HL-60 (cell line): Measurements from ENCODE around the gene SYCE3.

Experiments used
- DNase-seq, 2 experiments: peaks; one replicate each; pipeline ENCODE4 v3.0.0-alpha.2; 2010 to 2020; ENCODE audit warnings: low read depth in 1 of 2, low spot score in 1 of 2
- H3K27ac ChIP-seq: fragments of 250-450 bp; sonication (Bioruptor Pico); replicated peaks from 2 replicates; pipeline ENCODE4 v1.5.1; 2020; ENCODE audit warnings: mild to moderate bottlenecking, moderate library complexity
- H3K27me3 ChIP-seq: fragments of 250-450 bp; sonication (Bioruptor Pico); 2 replicates; pipeline ENCODE4 v1.5.1; 2021; ENCODE audit warnings: mild to moderate bottlenecking, moderate library complexity; ENCODE audit not compliant: insufficient read depth, poor library complexity, severe bottlenecking
- H3K4me3 ChIP-seq: replicated peaks from 2 replicates; pipeline ENCODE4 v1.5.1; 2011; ENCODE audit warnings: mild to moderate bottlenecking, control low read depth, low read length; ENCODE audit not compliant: insufficient read depth
- CTCF ChIP-seq: IDR thresholded peaks from one replicate; pipeline ENCODE4 v1.5.1; 2011; ENCODE audit warnings: low read length, control low read depth, inconsistent platforms; ENCODE audit not compliant: insufficient read depth
- GABPA ChIP-seq: IDR thresholded peaks from 2 replicates; pipeline ENCODE4 v1.6.1; 2012; ENCODE audit warnings: low read depth
- POLR2AphosphoS5 ChIP-seq: IDR thresholded peaks from 2 replicates; pipeline ENCODE4 v1.6.1; 2012; ENCODE audit warnings: low read depth
- REST ChIP-seq: IDR thresholded peaks from 2 replicates; pipeline ENCODE4 v1.6.1; 2012; ENCODE audit warnings: low read depth; ENCODE audit not compliant: insufficient replicate concordance
- SPI1 ChIP-seq: IDR thresholded peaks from 2 replicates; pipeline ENCODE4 v1.6.1; 2012; ENCODE audit warnings: low read depth, mild to moderate bottlenecking, borderline replicate concordance

Gene SYCE3

GRCh38 chr22:50570861-50571260 lies 8.1 kb upstream of the SYCE3 start:
- no peak for TF ChIP-seq REST
- TF ChIP-seq CTCF: no peak
- TF ChIP-seq GABPA: no peak
- no peak for TF ChIP-seq SPI1
- no peak for TF ChIP-seq POLR2AphosphoS5

GRCh38 chr22:50569896-50570535 lies 7.3 kb upstream of the SYCE3 start:
- no peak for TF ChIP-seq CTCF
- TF ChIP-seq POLR2AphosphoS5: no peak
- Histone ChIP-seq H3K27me3 (no peaks in the 10 kb centered on the region), H3K4me3 (no peak overlapping the region), H3K27ac (no peak overlapping the region)
- no peak for DNase-seq

More at GRCh38 chr22:50570861-50571260, 8.1 kb upstream of the SYCE3 start:
- Histone ChIP-seq H3K27ac (no peak overlapping the region), H3K4me3 (no peak overlapping the region), H3K27me3 (no peaks in the 10 kb centered on the region)
- DNase-seq: no peak

- Histone ChIP-seq H3K4me3 (no peak overlapping the region), H3K27me3 (no peaks in the 10 kb centered on the region), H3K27ac (no peak overlapping the region)
- TF ChIP-seq CTCF (no peak), SPI1 (no peak), POLR2AphosphoS5 (no peak)
- DNase-seq: no peak
Observed at GRCh38 chr22:50569041-50569459, 6.3 kb upstream of the SYCE3 start.

GRCh38 chr22:50568626-50569025 lies 5.9 kb upstream of the SYCE3 start:
- TF ChIP-seq POLR2AphosphoS5: no peak
- no peak for TF ChIP-seq GABPA
- TF ChIP-seq REST: no peak
- TF ChIP-seq CTCF: no peak
- DNase-seq: no peak
- no peak overlapping the region for H3K4me3 ChIP-seq
- no peaks in the 10 kb centered on the region for H3K27me3 ChIP-seq
- H3K27ac ChIP-seq: no peak overlapping the region
